GM23338 (cell line): ENCODE data around the gene PLXND1.

Experiments
- CREB1 ChIP-seq: fragments of 250-450 bp; sonication (Bioruptor Pico); IDR thresholded peaks from 2 replicates; pipeline ENCODE4 v1.5.0; 2020; ENCODE audit warnings: low read depth, mild to moderate bottlenecking, moderate library complexity
- ETS1 ChIP-seq: IDR thresholded peaks from 2 replicates; pipeline ENCODE4 v1.6.1; 2016; ENCODE audit warnings: antibody characterized with exemption
- EZH2 ChIP-seq: fragments of 200-600 bp; sonication (generic); IDR thresholded peaks from one replicate; pipeline ENCODE4 v1.8.0; 2017; ENCODE audit warnings: antibody characterized with exemption, mild to moderate bottlenecking, low read depth; ENCODE audit not compliant: unreplicated experiment
- EZH2phosphoT487 ChIP-seq: fragments of 200-600 bp; sonication (generic); IDR thresholded peaks from one replicate; pipeline ENCODE4 v1.8.1; 2018; ENCODE audit warnings: antibody characterized with exemption; ENCODE audit not compliant: unreplicated experiment
- JUNB ChIP-seq: IDR thresholded peaks from one replicate; pipeline ENCODE4 v1.6.1; 2016; ENCODE audit warnings: antibody characterized with exemption; ENCODE audit not compliant: unreplicated experiment
- POLR2AphosphoS5 ChIP-seq: IDR thresholded peaks from 2 replicates; pipeline ENCODE4 v1.6.1; 2016; ENCODE audit warnings: antibody characterized with exemption, low read depth
- REST ChIP-seq: IDR thresholded peaks from one replicate; pipeline ENCODE4 v1.6.1; 2018; ENCODE audit warnings: antibody characterized with exemption; ENCODE audit not compliant: unreplicated experiment
- STAT1 ChIP-seq: IDR thresholded peaks from one replicate; pipeline ENCODE4 v1.6.1; 2016; ENCODE audit warnings: antibody characterized with exemption; ENCODE audit not compliant: unreplicated experiment
- ZNF114 ChIP-seq: fragments of 250-450 bp; sonication (Bioruptor Pico); IDR thresholded peaks from 2 replicates; pipeline ENCODE4 v1.5.0; 2020; ENCODE audit warnings: mild to moderate bottlenecking, moderate library complexity
- ZNF331 ChIP-seq: fragments of 250-450 bp; sonication (Bioruptor Pico); IDR thresholded peaks from 2 replicates; pipeline ENCODE4 v1.5.0; 2020; ENCODE audit warnings: low read depth, mild to moderate bottlenecking, moderate library complexity
- TF ChIP-seq, protein P1 (sequence below), 2 experiments: fragments of 200-600 bp in 1 of 2; sonication (generic) in 1 of 2; conservative IDR thresholded peaks; 2 replicates each; pipeline versions ENCODE4 v1.5.1 to v1.6.1; 2016 to 2017; ENCODE audit warnings: antibody characterized with exemption in 2 of 2, low read depth in 2 of 2, mild to moderate bottlenecking in 2 of 2, moderate library complexity in 1 of 2

DNA sequence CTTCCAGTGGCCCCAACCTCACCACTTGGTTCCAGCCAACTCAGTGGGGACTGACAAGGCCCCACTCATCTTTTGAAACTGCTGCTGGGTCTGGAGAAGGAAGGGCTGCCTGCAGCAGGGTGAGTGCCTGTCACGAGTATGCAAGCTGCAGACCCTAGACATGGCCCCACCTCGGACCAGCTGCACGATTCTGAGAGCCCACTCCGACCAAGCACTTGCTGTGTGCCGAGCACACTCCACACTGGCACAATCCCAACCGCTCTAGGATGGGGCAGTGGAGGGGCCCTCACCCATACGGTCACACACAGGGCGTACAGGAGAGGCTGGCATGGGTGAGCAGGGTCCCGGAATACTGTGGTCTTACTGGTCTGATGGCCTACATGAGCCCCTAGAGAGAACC lies 8.0 kb upstream of the PLXND1 start:
- TF ChIP-seq, protein P1, sequence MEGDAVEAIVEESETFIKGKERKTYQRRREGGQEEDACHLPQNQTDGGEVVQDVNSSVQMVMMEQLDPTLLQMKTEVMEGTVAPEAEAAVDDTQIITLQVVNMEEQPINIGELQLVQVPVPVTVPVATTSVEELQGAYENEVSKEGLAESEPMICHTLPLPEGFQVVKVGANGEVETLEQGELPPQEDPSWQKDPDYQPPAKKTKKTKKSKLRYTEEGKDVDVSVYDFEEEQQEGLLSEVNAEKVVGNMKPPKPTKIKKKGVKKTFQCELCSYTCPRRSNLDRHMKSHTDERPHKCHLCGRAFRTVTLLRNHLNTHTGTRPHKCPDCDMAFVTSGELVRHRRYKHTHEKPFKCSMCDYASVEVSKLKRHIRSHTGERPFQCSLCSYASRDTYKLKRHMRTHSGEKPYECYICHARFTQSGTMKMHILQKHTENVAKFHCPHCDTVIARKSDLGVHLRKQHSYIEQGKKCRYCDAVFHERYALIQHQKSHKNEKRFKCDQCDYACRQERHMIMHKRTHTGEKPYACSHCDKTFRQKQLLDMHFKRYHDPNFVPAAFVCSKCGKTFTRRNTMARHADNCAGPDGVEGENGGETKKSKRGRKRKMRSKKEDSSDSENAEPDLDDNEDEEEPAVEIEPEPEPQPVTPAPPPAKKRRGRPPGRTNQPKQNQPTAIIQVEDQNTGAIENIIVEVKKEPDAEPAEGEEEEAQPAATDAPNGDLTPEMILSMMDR (conservative IDR thresholded peaks at IDR 0.05; ENCODE audit: low read depth in 2 of 2): no peak
- TF ChIP-seq REST (no peak), EZH2phosphoT487 (no peak), CREB1 (CRISPR knock-in tag) (no peak), EZH2 (no peak), ZNF114 (CRISPR knock-in tag) (no peak), ETS1 (no peak), POLR2AphosphoS5 (no peak), STAT1 (no peak), JUNB (no peak), ZNF331 (CRISPR knock-in tag) (no peak)
